Endothelial cell of umbilical vein (primary cell): ENCODE results near the gene EXOC6B. TPM values are rescaled to one million over a fixed set of nuclear protein-coding genes. Genes with fewer than 3 reads are reported as not detected.

Experiments
- BruUV-seq: library from RNA; stranded (reverse); fragments of 400-500 nt; replicated peaks from 2 replicates; lab custom pipeline; 2021; lab: Mats Ljungman, UMichigan
- CTCF ChIA-PET: fragments of 300-600, 350-600 bp; sonication (Branson Sonifier 250); formaldehyde crosslinking; loops from one replicate; lab custom pipeline; 2021; ENCODE audit warnings: antibody characterized with exemption, inconsistent platforms; lab: Charles Lee
- POLR2A ChIA-PET: fragments of 300-600, 350-600 bp; sonication (Branson Sonifier 250); formaldehyde crosslinking; loops from one replicate; lab custom pipeline; 2021; ENCODE audit warnings: antibody characterized with exemption, inconsistent platforms; lab: Charles Lee
- DNase-seq: peaks from one replicate; pipeline ENCODE4 v3.0.0-alpha.2; 2011; ENCODE audit warnings: low read depth, low spot score
- FAIRE-seq: peaks from 2 replicates; lab custom pipeline; 2011; peaks lifted over from hg19 to GRCh38; lab: Jason Lieb, UNC
- H2AFZ ChIP-seq: 2 replicates; pipeline ENCODE4 v1.6.0; 2012; ENCODE audit warnings: low read depth, low read length, control low read depth, inconsistent platforms
- H3K27ac ChIP-seq: 2 replicates; pipeline ENCODE4 v1.5.1; 2011; ENCODE audit warnings: low read depth, mild to moderate bottlenecking, control low read depth, low read length, moderate library complexity; ENCODE audit not compliant: insufficient read depth
- H3K27me3 ChIP-seq, 2 experiments: 2 replicates each; pipeline versions ENCODE4 v1.6.0 to v1.6.1; 2011; ENCODE audit warnings: low read length in 2 of 2, mixed read lengths in 1 of 2; ENCODE audit not compliant: control insufficient read depth in 2 of 2, insufficient read depth in 2 of 2
- H3K36me3 ChIP-seq, 2 experiments: 2 replicates in 1 of 2; 3 replicates in 1 of 2; pipeline ENCODE4 v1.5.1; 2011; ENCODE audit warnings: low read length in 2 of 2, mild to moderate bottlenecking in 1 of 2, moderate library complexity in 1 of 2; ENCODE audit not compliant: control insufficient read depth in 2 of 2, insufficient read depth in 2 of 2; ENCODE audit errors: extremely low read depth in 1 of 2
- H3K4me1 ChIP-seq: 3 replicates; pipeline ENCODE4 v1.5.1; 2011; ENCODE audit warnings: mild to moderate bottlenecking, low read length; ENCODE audit not compliant: control insufficient read depth, insufficient read depth; ENCODE audit errors: extremely low read depth
- H3K4me2 ChIP-seq: 2 replicates; pipeline ENCODE4 v1.6.1; 2011; ENCODE audit warnings: low read length, control low read depth, mixed read lengths; ENCODE audit not compliant: insufficient read depth
- H3K4me3 ChIP-seq, 3 experiments: fragments of 200-600 bp in 1 of 3; sonication (generic), shearing (Covaris generic) in 1 of 3; replicated peaks in 1 of 3; 2 replicates each; pipeline ENCODE4 v1.5.1; 2011 to 2016; ENCODE audit warnings: control low read depth in 3 of 3, low read length in 3 of 3, mild to moderate bottlenecking in 2 of 3, inconsistent platforms in 1 of 3, low read depth in 1 of 3, moderate library complexity in 1 of 3; ENCODE audit not compliant: insufficient read depth in 1 of 3
- H3K79me2 ChIP-seq: 2 replicates; pipeline ENCODE4 v1.6.0; 2012; ENCODE audit warnings: low read length, inconsistent platforms; ENCODE audit not compliant: control insufficient read depth, insufficient read depth
- H3K9ac ChIP-seq: replicated peaks from 2 replicates; pipeline ENCODE3; 2011; ENCODE audit warnings: low read length, control low read depth; ENCODE audit not compliant: insufficient read depth; ENCODE audit errors: extremely low read depth
- H3K9me1 ChIP-seq: replicated peaks from 3 replicates; pipeline ENCODE4 v1.6.0; 2011; ENCODE audit warnings: mild to moderate bottlenecking, low read length; ENCODE audit not compliant: control insufficient read depth, insufficient read depth; ENCODE audit errors: extremely low read depth
- H3K9me3 ChIP-seq: replicated peaks from 2 replicates; pipeline ENCODE4 v1.5.1; 2012; ENCODE audit warnings: low read length, inconsistent platforms; ENCODE audit not compliant: control insufficient read depth, insufficient read depth
- H4K20me1 ChIP-seq: replicated peaks from 2 replicates; pipeline ENCODE3; 2011; ENCODE audit warnings: mild to moderate bottlenecking, low read length; ENCODE audit not compliant: control insufficient read depth, insufficient read depth; ENCODE audit errors: extremely low read depth
- CTCF ChIP-seq, 2 donors: IDR thresholded peaks; 1 replicate in 1 of 2; 2 replicates in 1 of 2; pipeline ENCODE4 v1.5.1; 2011; ENCODE audit warnings: low read length in 2 of 2, mild to moderate bottlenecking in 2 of 2, moderate library complexity in 2 of 2, control low read depth in 1 of 2, inconsistent platforms in 1 of 2, low read depth in 1 of 2; ENCODE audit not compliant: insufficient read depth in 1 of 2; ENCODE audit errors: extremely low read depth in 1 of 2
- EZH2 ChIP-seq: IDR thresholded peaks from 2 replicates; pipeline ENCODE4 v1.6.1; 2012; ENCODE audit warnings: borderline replicate concordance, low read depth, mild to moderate bottlenecking, moderate library complexity, low read length, inconsistent platforms; ENCODE audit not compliant: severe bottlenecking
- FOS ChIP-seq: IDR thresholded peaks from 2 replicates; pipeline ENCODE4 v1.6.1; 2011; ENCODE audit warnings: mild to moderate bottlenecking, low read length, moderate library complexity, borderline replicate concordance; ENCODE audit not compliant: insufficient read depth
- GATA2 ChIP-seq: IDR thresholded peaks from 2 replicates; pipeline ENCODE4 v1.7.0; 2011; ENCODE audit warnings: low read depth, mild to moderate bottlenecking, moderate library complexity, mixed read lengths, low read length; ENCODE audit not compliant: insufficient read length, insufficient read depth
- JUN ChIP-seq: IDR thresholded peaks from 2 replicates; pipeline ENCODE4 v1.6.1; 2011; ENCODE audit warnings: borderline replicate concordance, low read depth; ENCODE audit not compliant: insufficient read length, insufficient read depth
- MAX ChIP-seq: IDR thresholded peaks from 2 replicates; pipeline ENCODE4 v1.6.1; 2011; ENCODE audit not compliant: insufficient read depth, insufficient read length
- MYC ChIP-seq: IDR thresholded peaks from one replicate; pipeline ENCODE4 v1.6.1; 2011; ENCODE audit warnings: mild to moderate bottlenecking, low read depth, low read length
- POLR2A ChIP-seq: IDR thresholded peaks from 2 replicates; pipeline ENCODE4 v1.6.1; 2012; ENCODE audit warnings: low read depth, mild to moderate bottlenecking, control low read depth, low read length
- POLR2AphosphoS5 ChIP-seq: IDR thresholded peaks from 2 replicates; pipeline ENCODE4 v1.6.1; 2012; ENCODE audit warnings: low read depth, mild to moderate bottlenecking, control low read depth, low read length, moderate library complexity; ENCODE audit not compliant: insufficient read depth
- dilution Hi-C: fragments of 300-500 bp; cut with MboI; formaldehyde crosslinking; loops from one replicate; pipeline ENCODE4 v1.15.0; 2019; ENCODE audit warnings: low sequenced_read_pairs; ENCODE audit not compliant: extremely low pct_ligation_motif_present
- intact Hi-C: fragments of 100-400 bp; cut with micrococcal nuclease; formaldehyde crosslinking; loops from one replicate; pipeline ENCODE4 v1.10.0; 2022
- polyA plus RNA-seq, 4 experiments: library from polyadenylated mRNA; depleted of rRNA in 3 of 4; stranded (reverse) in 3 of 4; unstranded in 1 of 4; fragments of >200 nt; gene quantifications; 2 replicates each; pipeline versions ENCODE4 v1.2.1 to v1.2.3, GENCODE V29; 2011 to 2012; ENCODE audit warnings: missing spikeins in 1 of 4
- total RNA-seq: library from RNA; stranded (reverse); gene quantifications from 2 replicates; pipeline ENCODE4 v1.2.3, GENCODE V29; 2021

The EXOC6B gene
- total and polyA plus RNA-seq, 2 donors (not counting 3 experiments of a cell fraction or from before 2014, with no cell fraction given) = 10.8 to 34.8 TPM

GRCh38 chr2:72395096-72395495 lies 430.7 kb downstream of the EXOC6B start:
- Histone ChIP-seq H3K9me3 (no peaks in the 10 kb centered on the region), H3K36me3 (no peaks in the 10 kb centered on the region), H3K27ac (no peak overlapping the region), H3K9me1 (no peaks in the 10 kb centered on the region), H3K79me2 (no peaks in the 10 kb centered on the region), H3K9ac (no peak overlapping the region), H2AFZ (no peak overlapping the region), H3K4me1 (no peaks in the 10 kb centered on the region), H3K4me3 (no peak overlapping the region), H3K4me2 (no peak overlapping the region), H4K20me1 (no peaks in the 10 kb centered on the region), H3K27me3 (no peaks in the 10 kb centered on the region)
- intact Hi-C loops = no loop called here
- TF ChIP-seq POLR2A (no peak), CTCF (IDR thresholded peaks at IDR 0.05; ENCODE audit: extremely low read depth in 1 of 2, insufficient read depth in 1 of 2, low read depth in 1 of 2, low read length in 2 of 2) (no peak), GATA2 (no peak)
- CTCF ChIA-PET = no interaction called here
- BruUV-seq = no TSS peak
- dilution Hi-C loops = no loop called here
- peak; percentile 19 for DNase-seq
- FAIRE-seq = no peak
- POLR2A ChIA-PET = no interaction called here

GRCh38 chr2:72394541-72395070 lies 431.2 kb downstream of the EXOC6B start:
- intact Hi-C loops = no loop called here
- no peak overlapping the region for H3K9ac ChIP-seq
- no peaks in the 10 kb centered on the region for H4K20me1 ChIP-seq
- no peak overlapping the region for H3K4me2 ChIP-seq
- CTCF ChIA-PET = no interaction called here
- H3K79me2 ChIP-seq = no peaks in the 10 kb centered on the region
- POLR2A ChIA-PET = no interaction called here
- FAIRE-seq (no peak), DNase-seq (peak; percentile 45)
- TF ChIP-seq POLR2A (no peak), MYC (no peak), EZH2 (no peak), CTCF (IDR thresholded peaks at IDR 0.05; ENCODE audit: extremely low read depth in 1 of 2, insufficient read depth in 1 of 2, low read depth in 1 of 2, low read length in 2 of 2) (no peak), GATA2 (no peak), JUN (no peak), POLR2AphosphoS5 (no peak), MAX (no peak), FOS (no peak)
- no peak overlapping the region for H2AFZ ChIP-seq
- dilution Hi-C loops = no loop called here
- no peak overlapping the region for H3K4me3 ChIP-seq
- no peaks in the 10 kb centered on the region for H3K4me1 ChIP-seq
- H3K9me3 ChIP-seq = no peaks in the 10 kb centered on the region
- no peaks in the 10 kb centered on the region for H3K9me1 ChIP-seq
- no TSS peak for BruUV-seq
- H3K36me3 ChIP-seq = no peaks in the 10 kb centered on the region
- no peaks in the 10 kb centered on the region for H3K27me3 ChIP-seq
- H3K27ac ChIP-seq = no peak overlapping the region
